ENCODE data around the gene ARHGAP9.
"Not testable (repeated sequence)": the region's sequence is repeated elsewhere in the genome, so short reads cannot be mapped to it uniquely, and the experiment has no call there.

ARHGAP9 gene

GRCh38 chr12:57444744-57445143 lies 34.9 kb downstream of the ARHGAP9 start:
- DNase-seq (ENCODE audit: low read depth), result no peak
- no peak for TF ChIP-seq CTCF (IDR thresholded peaks at IDR 0.05; ENCODE audit: control insufficient read depth, insufficient read depth, low read depth, low read length, missing control alignments)
- no peak overlapping the region for H3K4me3 ChIP-seq (ENCODE audit: control insufficient read depth, low read depth, low read length)

GRCh38 chr12:57444337-57444736 lies 35.3 kb downstream of the ARHGAP9 start:
- not testable (repeated sequence) for DNase-seq (ENCODE audit: low read depth); H3K4me3 ChIP-seq (ENCODE audit: control insufficient read depth, low read depth, low read length)

- no peak for DNase-seq (ENCODE audit: low read depth)
- no peak overlapping the region for H3K4me3 ChIP-seq (ENCODE audit: control insufficient read depth, low read depth, low read length)
- TF ChIP-seq CTCF (IDR thresholded peaks at IDR 0.05; ENCODE audit: control insufficient read depth, insufficient read depth, low read depth, low read length, missing control alignments), result no peak
These were observed 37.7 kb downstream of the ARHGAP9 start for GRCh38 chr12:57441846-57442427.

- DNase-seq (ENCODE audit: low read depth); H3K4me3 ChIP-seq (ENCODE audit: control insufficient read depth, low read depth, low read length): not testable (repeated sequence)
These were observed 38.3 kb downstream of the ARHGAP9 start for GRCh38 chr12:57441393-57441792.

- H3K4me3 ChIP-seq (ENCODE audit: control insufficient read depth, low read depth, low read length), result no peak overlapping the region
- TF ChIP-seq CTCF (IDR thresholded peaks at IDR 0.05; ENCODE audit: control insufficient read depth, insufficient read depth, low read depth, low read length, missing control alignments), result no peak
- DNase-seq (ENCODE audit: low read depth), result no peak
These were observed 39.9 kb downstream of the ARHGAP9 start for GRCh38 chr12:57439762-57440266.

- DNase-seq (ENCODE audit: low read depth), result no peak
- H3K4me3 ChIP-seq (ENCODE audit: control insufficient read depth, low read depth, low read length), result no peak overlapping the region
- no peak for TF ChIP-seq CTCF (IDR thresholded peaks at IDR 0.05; ENCODE audit: control insufficient read depth, insufficient read depth, low read depth, low read length, missing control alignments)
These were observed 41.3 kb downstream of the ARHGAP9 start for GRCh38 chr12:57438400-57438799.

- H3K4me3 ChIP-seq (ENCODE audit: control insufficient read depth, low read depth, low read length), result no peak overlapping the region
- no peak for TF ChIP-seq CTCF (IDR thresholded peaks at IDR 0.05; ENCODE audit: control insufficient read depth, insufficient read depth, low read depth, low read length, missing control alignments)
- DNase-seq (ENCODE audit: low read depth), result no peak
These were observed 44.4 kb downstream of the ARHGAP9 start for GRCh38 chr12:57435293-57435692.
